HG02981 (cell line): ENCODE results near the gene KRT36.

Experiments
- ATAC-seq: cut with Tn5 transposase; IDR thresholded peaks from one replicate; pipeline ENCODE4 v1.9.1; 2021; ENCODE audit warnings: mild to moderate bottlenecking, moderate library complexity; ENCODE audit not compliant: unreplicated experiment

The KRT36 gene

DNA sequence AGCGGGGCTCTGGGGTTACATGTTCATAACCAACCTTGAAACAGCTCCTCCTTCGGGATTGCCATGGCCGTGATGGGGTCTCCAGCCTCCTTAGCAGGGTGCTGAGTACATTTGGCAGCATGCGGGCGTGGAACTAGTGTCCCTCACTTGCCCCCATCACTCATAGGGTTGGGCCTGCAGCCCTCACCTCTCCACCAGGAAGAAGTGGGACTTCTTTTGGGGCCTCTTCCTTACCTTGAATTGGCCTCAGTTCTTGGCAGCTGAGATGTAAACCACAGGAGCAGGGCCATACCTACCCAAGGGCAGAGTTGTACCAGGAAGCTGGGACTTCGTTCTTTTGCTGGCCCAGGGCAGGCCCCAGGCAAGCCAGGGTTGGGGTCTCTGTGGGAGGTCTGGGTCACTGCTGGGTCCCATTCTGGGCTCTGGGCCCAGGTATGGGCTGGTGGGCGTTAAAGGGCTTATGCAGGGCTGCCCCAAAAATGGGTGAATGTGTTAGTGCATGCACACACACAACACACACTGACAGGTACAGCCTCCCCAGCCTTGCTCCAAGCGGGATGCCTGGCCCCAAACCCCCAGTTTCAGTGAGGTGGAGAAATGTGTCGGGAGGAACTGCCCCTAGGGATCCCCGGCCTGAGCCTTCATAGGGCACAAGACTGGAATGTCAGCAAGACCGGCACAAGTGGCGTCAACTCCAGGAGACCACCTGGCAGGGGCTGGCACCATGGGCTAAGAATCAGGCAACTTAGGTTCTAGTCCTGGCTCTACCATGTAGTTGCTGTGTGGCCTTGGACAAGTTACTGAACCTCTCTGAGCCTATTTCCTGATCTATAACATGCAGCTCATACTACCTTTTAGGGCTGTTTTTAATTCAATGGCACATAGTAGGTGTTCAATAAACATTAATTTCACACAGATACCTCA is 32.9 kb upstream of the KRT36 start:
- no peak for ATAC-seq

DNA sequence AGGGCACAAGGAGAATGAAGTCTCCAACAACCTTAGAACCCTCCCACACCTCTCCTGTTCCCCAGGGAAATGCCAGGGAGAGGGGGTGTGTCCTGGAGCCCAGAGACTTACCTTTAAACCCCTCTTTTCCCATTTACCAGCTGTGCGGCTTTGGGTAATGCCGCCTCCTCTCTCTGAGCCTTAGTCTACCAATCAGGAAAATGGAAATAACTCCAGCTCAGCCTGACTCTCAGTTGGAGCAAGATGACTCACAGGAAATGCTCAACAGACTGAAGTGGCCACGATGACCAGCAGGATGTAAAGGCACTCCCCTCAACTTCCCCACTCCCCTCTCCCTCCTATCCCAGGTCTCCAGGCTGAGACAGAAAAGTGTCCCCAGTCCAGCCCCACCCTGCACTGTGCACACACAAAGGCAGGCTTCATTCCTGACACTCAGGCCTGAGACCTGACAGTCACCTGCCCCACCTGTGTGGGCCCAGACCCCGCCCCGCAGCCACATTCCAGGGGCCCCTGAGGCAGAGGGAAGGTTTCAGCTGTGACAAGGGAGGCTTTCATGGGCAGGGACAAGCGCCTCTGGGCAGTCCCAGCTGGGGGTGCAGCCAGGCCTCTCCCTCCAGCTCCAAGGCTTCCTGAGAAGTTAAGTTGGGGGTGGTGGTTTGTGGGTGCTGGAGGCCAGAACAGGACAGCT is 32.0 kb upstream of the KRT36 start:
- ATAC-seq, result no peak

DNA sequence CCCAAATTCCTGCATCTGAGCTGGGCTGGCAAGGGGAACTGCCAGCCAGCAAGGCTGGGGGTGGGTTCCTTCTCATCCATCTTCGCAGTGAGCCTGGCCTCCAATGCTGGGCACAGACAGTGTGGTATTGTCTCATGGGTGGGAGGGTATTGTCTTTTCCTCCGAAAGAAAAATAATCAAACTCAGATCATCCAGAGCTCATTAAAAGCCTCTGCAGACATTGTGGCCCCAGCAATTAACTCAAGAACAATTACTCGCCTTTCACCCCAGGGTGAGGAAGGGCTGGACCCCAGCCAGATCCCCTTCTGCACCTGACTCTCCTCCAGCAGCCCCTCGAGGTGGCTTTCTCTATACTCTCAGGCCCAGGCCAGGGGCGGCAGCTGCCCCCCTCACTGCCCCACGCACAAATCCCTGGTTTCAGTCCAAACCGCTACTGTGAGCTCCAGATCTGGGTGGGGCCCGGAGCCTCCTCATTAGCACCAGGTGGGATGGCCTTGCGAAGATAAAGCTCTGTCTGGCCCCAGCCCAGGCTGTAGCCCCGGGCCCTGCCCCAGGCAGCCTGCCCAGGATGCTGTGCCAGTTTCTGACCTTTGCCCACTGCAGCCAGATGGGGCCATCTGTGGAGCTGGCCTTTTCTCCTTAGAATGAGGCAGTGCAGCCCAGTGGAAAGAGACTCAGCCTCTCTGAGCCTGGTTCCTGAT is 31.3 kb upstream of the KRT36 start:
- no peak for ATAC-seq

DNA sequence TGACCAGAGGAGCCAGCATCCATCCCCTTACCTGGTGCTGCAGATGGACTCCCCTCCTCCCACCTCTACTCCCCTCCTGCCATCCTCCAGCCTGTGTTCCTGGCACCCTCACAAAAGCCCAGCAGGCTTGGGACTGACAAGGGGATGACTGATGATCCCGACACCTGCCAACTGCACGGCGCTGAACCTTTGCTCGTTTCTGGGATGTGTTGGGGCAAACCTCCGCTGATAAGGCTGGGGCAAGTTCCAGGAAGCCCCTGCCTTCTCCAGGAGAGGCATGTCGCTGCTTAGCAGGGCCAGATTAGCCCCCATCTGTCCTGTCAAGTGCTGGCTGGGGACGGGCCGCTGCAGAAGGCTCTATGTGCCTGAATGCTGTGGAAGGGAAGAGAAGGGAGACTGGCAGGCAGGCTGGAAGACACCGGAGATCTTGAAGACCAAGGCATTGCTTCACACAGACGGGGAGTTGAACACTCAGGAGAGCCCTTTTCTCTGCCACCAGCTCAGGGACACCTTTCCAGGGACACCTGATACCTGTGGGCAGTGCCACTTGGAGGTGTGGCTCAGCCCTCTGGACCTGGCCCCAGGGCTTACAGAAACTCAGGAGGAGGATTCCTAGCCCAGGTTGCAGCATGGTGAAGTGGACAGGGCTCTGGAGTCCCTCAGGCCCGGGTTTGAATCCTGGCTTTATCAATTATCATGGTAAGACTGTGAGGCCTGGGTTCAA is 30.0 kb upstream of the KRT36 start:
- ATAC-seq, result no peak

DNA sequence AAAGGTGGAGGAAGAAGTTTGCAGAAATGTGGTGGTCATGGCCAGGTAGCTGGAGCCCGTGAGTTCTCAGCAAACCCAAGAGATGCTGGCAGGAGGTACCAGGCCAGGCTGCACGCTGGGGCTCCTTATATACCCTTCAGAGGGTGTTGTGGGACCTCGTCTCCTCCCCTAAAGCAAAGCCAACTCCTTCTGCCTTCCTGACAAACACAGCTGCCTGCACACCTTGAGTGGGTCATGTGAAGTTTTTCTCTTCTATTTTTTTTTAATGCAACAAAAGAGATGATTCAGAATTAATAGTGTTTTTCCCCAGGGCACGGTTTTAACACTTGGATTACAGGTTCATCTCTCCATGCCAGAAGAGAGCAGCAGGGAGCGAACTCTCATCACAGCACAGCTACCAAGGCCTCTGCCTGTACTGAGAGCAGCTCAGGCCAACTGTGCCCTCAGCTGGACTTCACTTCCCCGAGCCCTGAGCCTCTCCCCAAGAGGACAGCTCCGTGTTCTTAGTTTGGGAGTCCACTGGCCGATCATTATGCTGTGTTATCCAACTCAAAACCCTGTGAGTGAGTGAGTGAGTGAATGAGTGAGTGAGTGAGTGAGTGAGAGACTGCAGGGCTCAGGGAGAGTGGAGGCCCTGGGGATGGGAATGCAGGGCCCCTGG is 29.2 kb upstream of the KRT36 start, which contains the start of gene KRT15:
KRT15 (minus strand) TSS at position 102 of the 661 bp plus-strand sequence; CDS start at position 39, 63 bp downstream.
- no peak for ATAC-seq

DNA sequence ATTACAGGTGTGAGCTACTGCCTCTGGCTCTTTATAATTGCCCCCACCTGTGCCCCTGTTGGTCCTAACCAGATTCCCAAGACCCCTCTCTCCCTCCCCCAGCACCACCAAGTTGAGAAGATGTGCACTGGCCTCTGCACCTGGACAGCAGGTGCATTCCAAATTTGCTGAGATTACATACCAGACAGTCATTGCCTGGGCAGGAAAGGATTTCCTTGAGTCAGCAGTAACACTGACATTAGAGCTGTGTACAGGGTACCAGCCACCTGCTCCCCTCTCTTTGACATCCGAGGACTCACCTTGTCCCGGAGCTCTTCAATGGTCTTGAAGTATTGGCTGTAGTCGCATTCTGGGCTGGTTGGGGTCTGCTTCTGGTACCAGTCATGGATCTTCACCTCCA is 28.3 kb upstream of the KRT36 start:
- no peak for ATAC-seq

DNA sequence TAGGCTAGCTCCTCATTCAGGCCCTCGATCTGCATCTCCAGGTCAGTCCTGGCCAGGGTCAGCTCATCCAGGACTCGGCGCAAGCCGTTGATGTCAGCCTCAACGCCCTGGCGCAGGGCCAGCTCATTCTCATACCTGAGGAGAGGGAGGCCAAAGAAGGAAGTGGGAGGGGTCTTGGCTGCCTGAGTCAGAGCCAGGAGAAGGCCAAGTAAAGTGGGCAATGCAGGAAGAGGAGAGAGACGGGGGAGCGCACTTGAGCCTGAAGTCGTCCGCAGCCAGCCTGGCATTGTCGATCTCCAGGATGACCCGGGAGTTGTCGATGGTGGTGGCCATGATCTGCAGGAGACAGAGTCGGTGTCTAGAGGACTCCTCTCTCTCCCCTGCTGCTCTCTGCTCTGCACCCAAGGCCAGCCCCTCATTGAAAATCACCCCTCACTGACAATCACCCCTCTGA is 27.1 kb upstream of the KRT36 start:
- no peak for ATAC-seq

DNA sequence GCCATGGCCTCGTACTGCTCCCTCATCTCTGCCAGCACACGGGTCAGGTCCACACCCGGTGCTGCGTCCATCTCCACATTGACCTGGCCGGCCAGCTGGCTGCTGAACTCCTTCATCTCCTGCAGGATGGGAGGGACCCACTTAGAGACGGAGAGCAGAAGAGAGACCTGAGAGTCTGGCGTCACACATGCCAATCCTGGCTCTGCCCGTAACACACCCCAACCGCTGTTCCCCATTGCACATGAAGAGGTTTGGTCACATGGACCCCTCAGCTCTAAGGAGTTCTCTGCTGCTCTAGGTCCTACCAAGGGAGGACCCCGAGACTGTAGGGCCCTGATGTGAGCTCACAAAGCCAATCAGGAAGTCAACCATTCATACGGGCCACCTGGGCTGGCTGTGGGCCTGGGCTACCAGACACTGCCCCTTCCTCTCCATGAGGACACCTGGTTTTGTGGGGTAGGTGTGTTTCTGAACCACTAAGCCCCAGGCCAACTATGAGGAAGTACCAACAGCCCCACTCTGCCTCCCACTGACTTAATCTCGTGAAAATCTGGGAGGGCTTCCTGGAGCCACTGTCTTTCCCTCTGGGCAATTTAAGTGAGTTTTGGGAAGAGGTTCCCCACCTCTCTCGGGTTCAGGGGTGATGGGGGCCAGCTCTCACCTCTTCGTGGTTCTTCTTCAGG is 26.6 kb upstream of the KRT36 start:
- no peak for ATAC-seq

DNA sequence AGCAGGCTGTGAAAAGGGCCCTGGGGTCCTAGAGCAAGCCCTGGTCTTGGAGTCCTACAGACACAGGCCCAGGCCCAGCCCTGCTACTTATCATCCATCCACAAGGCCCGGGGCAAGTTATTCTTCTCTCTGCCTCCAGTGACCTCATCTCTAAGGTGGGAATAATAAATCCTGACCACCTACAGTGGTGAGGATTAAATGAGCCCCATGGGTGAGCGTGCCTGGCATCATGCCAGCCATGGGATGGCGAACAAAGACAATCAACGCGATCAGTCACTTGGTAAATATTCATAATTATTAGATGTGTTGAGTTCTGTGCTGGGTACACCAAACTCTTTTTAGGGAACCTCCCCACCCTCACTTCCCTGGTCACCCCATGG is 23.4 kb upstream of the KRT36 start:
- no peak for ATAC-seq

DNA sequence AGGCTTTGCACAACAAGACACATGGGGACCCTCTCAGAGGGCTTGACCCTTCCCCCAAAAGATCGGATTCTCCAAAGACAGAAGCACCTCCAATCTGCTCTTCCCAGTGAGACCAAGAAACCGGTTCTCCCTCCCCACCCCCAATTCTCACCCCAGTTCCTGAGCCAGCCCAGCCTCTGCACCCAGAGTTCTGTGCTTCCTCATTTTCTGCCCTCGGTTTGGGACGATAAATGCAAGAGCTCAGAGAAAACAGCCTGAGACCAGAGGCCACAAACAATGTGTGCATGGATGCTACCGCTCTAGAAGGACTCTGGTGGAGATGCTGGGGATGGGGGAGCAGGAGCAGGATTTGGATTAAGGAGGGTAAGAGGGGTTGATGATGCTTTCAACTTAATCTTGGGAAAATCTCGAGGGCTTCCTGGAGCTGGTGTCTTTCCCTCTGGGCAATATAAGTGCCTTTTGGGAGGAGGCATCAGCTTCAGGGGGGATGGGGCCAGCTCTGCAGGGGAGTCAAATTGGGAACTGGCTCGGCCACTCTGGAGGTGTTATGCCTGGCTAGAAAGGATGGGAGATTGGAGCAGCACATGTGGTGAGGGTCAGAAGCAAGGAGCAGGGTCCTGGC is 22.9 kb upstream of the KRT36 start:
- no peak for ATAC-seq

DNA sequence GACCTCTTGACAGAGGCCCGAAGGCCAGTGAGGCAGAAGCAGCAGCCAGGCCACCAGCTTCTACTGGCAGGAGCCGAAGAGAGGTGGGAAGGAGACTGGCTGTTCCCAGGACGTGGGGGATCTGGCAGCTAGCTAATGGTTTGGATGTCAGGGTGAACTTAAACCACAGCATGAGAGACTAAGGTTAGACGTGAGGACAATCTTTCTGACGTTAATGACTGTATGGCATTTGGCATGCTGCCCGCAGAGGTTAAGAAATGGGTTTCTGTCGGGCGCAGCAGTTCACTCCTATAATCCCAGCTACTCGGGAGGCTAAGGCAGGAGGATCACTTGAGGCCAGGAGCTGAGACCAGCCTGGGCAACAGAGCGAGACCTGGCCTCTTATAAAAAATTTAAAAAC is 22.0 kb upstream of the KRT36 start:
- ATAC-seq, result no peak

DNA sequence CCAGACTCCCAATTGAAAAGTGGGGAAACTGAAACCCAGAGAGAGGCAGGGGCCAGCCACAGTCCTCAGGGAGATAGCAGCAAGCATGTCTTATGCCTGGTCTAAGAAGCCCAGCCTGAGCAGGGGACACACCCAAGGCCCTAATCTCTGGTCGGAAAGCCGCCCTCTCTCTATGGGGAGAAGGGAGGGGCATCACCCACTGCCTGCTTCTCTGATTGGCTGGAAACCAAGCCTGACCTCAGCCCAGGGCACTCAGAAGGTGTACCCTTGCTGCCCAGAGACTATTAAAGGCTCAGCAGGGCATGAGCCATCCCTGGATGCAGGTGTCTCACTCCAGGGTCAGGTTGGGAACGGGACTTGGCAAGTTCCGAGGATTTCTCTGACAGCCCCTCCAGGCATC is 21.4 kb upstream of the KRT36 start:
- ATAC-seq, result no peak

DNA sequence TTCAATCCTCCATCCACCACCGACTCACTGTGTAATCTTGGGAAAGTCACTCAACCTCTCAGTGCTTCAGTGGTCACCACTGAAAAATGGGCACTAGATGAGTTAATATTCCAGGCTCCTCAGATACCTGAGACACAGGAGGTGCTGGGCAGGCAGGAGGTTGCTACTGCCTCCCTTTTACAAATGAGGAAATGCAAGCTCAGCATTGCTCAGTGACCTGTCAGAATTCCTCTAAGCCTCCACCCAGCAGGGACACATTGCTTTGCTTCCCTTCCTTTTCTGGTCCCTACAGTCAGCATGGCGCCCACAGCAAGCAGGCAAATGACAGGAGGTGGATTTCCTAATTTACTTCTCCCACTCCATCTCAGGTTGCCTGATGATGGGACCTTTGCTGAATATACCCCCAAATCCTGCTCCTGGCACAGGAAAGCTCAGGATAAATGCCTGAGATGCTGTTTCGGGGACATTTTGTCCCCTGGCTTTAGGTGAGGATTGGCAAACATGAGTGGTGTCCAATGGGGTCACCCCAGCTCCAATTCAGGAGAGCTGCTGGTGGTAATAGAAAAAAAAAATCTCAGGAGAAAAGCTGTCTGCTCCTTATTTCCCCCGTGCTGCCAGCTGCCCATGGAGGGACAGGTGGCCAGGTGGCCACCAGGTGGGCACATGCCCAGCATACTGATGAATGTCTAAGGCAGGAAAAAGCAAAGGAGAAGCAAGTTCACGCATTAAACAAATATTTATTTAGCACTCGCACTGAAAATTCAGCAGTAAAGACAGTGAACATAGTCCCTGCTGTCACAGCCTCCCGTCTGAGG is 20.7 kb upstream of the KRT36 start:
- no peak for ATAC-seq

DNA sequence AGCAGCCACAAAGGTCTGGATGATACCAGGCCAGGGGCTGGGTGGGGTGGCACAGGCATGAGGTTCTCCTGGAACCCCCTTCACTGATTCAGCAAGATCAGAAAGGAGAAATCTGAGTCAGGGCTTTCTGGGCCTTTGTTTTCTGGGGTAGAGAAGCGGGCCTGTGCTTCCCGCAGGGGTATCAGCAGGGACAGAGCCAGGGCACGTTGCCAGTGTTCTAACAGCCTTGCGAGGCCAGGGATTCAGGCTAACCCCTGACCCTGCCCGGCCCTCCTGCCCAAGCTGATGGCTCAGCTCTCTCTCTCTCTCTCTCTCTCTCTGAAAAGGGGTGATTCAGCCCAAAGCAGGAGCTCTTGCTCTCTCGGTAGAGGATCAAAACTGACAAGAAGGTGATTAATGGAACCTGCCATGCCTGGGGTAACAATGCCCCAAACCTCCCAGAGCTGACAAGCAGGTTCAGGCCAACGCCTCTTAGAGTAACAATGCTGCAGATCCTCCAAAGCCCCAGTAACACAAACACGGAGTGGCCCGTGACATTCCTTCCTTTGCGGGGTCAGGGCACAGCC is 17.7 kb upstream of the KRT36 start:
- no peak for ATAC-seq

DNA sequence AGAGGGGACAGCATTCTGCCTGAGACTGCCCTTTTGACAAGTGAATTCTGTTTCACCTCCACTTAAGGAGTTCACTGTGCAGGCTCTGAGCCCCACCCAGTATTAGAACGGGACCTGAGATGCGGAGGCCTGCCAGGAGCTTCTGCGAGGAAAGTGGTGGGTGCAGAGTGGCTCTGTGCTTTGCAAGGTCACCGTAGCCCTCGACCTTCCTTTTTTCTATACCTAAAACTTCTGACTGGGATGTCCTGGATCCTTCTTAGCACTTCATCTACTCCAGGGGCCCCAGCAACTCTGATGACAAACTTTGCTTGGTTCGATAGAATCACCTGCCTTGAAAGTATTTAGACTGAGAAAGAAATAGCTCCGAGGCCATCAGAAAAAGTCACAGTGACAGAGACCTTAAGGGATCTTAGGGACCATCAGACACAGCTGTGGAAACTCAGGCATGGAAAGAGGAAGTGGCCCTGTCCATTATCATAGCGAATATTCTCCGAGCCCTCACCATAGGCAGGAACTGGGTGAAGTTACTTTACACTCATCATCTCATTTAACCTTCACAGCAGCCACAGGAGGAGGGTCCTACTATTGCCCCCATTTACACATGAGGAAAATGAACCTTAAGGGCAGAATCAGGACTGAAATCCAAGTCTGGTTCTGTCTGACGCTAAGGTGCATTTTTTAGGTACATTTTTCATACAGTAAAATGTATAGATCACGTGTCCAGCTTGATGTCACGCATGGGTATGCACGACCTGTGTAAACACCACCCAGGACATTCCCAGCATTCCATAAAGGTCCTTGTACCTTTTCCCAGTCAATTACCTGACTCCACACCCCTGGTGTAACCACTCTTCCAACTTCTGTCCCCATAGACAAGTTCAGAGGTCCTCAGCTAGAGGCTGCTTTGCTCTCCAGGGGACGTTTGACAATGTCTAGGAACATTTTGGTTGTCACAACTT is 16.4 kb upstream of the KRT36 start:
- ATAC-seq, result no peak

DNA sequence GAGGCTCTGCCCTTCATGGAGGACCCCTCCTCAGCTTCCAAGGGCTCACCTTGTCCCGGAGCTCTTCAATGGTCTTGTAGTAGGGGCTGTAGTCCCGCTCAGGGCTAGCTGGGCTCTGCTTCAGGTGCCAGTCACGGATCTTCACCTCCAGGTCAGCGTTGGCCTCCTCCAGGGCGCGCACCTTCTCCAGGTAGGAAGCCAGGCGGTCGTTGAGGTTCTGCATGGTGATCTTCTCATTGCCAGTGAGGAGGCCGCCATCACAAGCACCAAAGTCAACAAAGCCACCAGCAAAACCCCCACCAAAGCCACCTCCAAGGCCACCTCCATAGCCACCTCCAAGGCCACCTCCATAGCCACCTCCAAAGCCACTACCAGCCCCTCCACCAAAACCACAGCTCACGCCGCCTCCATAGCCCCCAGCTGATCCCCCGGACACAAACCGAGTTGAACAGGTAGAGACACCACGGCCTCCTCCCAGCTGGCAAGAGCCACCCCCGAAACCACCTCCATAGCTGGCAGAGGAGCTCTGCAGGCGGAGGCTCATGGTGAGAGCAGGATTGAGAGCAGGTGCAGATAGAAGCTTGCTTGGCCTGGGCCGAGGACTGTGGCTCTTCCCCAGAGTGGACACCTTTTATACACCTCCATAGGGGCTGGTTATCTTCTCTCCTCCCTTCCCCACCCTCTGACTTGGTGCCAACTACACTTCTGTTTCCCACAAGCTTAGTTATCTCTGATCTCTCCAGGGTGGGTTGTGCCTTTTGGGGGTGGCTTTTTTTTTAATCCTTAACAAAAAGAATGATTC is 15.5 kb upstream of the KRT36 start, which contains the start of gene KRT13:
KRT13 (minus strand) TSS at position 606 of the 802 bp plus-strand sequence; CDS start at position 544, 62 bp downstream.
- ATAC-seq, result no peak
